Umbilical cord (tissue), 2 donors: ENCODE measurements around the gene ARMC9. TPM values are rescaled to one million over a fixed set of nuclear protein-coding genes. Genes with fewer than 3 reads are reported as not detected.
"Not testable (repeated sequence)": the region's sequence is repeated elsewhere in the genome, so short reads cannot be mapped to it uniquely, and the experiment has no call there.

ENCODE experiments used
- DNase-seq: peaks from one replicate; pipeline ENCODE4 v3.0.0-alpha.2; 2015; ENCODE audit warnings: low spot score
- total RNA-seq: library from RNA; depleted of rRNA; stranded (reverse); fragments of >200 nt; gene quantifications from one replicate; pipeline ENCODE4 v1.2.3, GENCODE V29; 2014; ENCODE audit warnings: low replicate concordance; ENCODE audit not compliant: insufficient read depth

ARMC9 gene
- total RNA-seq, 1 donor from 2014 or later = 25.8 TPM

- DNase-seq = no peak
Observed at GRCh38 chr2:231362555-231363184, 164.2 kb downstream of the ARMC9 start.

DNA sequence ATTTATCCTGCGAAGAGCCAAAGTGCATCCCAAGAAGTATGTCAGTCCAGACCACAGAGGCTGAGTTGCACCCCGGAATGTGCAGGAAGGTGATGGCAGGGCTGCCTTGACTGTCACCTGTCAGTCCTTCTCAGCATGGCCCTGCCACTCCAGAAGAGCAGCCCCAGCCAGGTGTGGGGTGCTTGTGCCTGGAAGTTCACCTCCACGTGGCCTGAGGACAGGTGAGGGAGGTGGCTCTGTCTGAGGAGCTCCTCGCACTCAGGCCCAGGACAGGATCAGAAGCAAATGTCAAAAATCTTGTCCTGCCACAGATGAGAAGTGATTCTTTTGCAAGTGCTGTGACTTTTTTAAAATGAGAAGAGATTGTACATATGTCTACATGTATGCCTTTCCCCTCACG is 165.6 kb downstream of the ARMC9 start:
- no peak for DNase-seq

DNA sequence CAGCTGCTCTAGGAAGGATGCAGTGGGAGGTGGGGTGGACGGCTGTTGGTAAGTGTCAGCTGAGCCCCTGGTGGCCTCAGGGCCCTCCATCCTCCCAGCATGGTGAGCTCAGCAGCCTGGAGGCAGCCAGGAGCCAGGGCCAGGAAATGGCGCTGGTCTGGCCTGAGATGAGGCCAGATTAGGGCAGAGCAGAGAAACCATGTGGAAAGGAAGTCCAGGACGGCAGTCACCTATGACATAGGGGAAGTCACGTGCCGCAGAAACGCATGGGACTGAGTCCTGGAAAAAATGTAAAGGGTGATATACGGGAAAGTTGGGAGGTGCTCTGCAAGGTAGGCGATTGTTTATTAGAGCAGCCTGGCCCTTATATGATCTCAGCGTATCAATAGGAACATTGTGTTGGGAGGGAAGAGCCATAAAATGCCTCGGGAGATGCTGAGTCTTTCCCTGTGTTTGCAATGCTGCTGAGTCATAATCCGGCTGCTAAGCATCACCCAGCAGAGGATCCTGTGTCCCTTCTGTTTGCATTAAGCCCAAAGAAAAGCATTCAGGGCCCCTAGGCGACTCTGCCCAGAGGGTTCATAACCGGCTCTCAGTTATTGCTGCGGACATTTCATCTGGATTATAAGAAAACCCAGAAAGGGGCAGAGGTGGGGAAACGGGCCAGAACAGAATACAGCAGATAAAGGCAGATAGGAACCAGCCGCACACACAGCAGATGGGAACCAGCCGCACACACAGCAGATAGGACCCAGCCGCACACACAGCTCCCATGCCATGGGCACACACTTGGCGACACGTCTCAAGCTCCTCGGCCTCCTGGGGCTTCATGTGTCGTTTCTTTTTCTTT is 166.8 kb downstream of the ARMC9 start:
- peak; percentile 88 for DNase-seq

DNA sequence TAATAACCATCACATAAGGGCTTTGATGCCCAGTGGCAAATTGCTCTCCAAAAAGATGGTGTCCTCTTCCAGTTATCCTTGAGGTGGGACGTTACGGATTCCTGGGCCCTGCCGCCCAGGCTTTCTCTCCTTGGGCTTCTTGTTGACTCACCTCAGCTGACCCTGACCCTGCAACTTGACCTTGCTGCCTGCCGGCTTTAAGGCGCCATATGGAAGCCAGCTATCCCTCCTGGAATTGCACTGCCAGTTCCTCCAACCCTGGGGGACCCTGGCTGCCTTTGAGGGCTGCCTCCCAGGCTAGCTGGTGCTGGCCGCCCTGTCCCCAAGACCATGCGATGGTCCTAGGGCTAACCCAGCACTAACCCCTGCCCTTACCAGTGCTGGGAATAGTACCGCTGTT is 168.7 kb downstream of the ARMC9 start:
- DNase-seq = no peak

GRCh38 chr2:231369580-231370428 is 171.4 kb downstream of the ARMC9 start:
- no peak for DNase-seq

GRCh38 chr2:231370429-231370748 is 172.0 kb downstream of the ARMC9 start:
- DNase-seq = no peak

DNA sequence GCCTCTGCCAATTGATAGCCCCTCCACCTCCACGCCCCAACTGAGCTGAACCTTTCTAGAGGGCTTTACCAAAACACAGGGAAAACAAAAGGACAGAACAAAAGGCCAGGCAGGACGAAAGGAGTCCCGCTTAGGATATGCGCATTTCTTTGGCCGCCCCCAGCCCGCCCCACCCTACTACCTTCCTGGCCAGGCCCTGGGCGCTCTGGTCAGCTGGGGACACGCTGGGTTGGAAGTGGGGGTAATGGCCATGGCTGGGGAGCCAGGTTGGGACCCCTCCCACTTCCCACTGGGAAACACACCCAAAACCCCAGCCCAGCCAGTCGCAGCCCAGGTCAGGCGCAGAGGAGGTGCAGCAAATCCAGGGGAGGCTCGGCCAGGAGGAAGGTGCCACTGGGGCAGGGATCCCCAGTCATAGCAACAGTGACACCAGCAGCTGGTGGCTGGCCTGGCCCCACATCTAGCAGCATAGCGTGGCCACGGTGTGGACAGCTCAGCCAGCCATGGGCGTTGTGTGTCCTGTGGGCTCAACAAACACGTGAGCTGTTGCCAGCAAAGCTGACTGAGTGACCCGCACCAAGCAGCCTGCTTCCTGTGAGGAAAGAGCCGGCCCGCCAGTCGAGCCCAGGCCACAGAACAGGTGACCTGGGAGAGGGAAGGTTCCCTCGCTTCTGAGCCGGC is 172.5 kb downstream of the ARMC9 start:
- no peak for DNase-seq

DNA sequence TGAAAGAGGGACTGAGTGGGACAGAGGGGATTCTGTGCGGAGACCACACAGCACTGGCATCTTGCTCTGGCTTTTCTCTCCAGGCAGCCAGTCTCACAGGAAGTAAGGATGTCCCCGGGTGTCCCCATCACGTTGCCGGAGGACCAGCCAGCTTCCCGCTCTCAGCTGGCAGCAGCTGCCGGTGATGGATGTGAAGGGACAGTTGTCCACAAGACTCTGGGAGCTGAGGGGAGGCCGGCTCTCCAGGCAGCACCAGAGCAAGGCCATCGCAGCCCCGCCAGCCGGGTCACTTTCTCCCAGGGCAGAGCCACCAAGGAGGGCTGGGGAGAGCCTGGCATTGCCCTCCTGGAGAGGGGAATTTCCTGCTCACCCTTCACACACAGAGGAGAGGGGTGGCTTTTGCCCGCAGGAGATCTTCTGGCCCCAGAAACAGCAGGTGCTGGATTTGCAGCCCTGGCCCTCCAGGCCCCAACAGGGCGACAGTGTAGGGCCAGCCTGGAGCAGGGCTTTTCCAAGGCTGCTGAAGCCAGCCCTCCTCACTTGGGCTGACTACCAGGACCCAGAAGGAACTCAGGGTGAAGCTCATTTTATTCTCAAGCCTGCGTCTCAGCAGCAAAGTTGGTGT is 173.1 kb downstream of the ARMC9 start:
- no peak for DNase-seq

- DNase-seq = no peak
Observed at GRCh38 chr2:231372326-231372725, 173.9 kb downstream of the ARMC9 start.

- no peak for DNase-seq
Observed at GRCh38 chr2:231373184-231373583, 174.8 kb downstream of the ARMC9 start.

DNA sequence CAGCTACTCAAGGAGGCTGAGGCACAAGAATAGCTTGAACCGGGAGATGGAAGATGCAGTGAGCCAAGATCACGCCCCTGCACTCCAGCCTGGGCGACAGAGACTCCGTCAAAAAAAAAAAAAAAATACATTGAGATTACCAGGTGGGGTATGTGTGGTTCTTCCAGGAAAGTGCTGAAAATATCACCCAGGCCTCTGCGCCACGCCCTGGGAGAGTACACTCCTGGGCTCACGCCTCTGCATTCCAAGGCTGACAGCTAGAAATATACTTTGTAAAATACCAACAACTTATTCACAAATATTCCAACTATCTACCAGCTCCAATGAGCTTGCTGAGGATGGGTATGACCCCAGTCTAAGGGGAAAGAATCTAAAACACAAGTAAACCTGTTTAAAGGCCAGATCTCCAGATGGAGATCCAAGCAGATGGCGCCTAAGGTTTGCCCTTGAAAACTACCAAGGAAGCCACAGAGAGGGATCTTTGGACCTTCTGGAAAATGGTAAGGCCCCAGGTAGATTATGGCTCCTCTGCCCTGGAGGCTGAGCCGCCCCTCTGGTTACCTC is 175.4 kb downstream of the ARMC9 start:
- peak; percentile 40 for DNase-seq

DNA sequence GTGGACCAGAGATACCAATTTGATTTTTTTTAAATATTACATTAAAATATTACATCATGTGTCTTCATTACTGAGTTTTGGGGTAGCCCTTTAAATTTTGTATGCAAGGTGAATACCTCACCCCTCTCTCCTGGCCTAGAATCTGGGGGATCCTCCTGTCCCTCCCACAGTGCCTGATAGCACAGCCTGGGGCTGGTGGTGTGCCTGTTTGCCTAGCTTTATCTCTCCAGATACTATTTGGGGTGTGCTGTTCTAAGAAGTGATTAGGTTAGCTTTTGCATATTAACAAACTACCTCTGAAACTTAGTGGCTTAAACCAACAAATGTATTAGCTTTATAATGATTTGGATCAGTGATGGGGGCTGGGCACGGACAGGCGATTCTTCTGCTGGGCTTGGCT is 176.3 kb downstream of the ARMC9 start:
- no peak for DNase-seq

DNA sequence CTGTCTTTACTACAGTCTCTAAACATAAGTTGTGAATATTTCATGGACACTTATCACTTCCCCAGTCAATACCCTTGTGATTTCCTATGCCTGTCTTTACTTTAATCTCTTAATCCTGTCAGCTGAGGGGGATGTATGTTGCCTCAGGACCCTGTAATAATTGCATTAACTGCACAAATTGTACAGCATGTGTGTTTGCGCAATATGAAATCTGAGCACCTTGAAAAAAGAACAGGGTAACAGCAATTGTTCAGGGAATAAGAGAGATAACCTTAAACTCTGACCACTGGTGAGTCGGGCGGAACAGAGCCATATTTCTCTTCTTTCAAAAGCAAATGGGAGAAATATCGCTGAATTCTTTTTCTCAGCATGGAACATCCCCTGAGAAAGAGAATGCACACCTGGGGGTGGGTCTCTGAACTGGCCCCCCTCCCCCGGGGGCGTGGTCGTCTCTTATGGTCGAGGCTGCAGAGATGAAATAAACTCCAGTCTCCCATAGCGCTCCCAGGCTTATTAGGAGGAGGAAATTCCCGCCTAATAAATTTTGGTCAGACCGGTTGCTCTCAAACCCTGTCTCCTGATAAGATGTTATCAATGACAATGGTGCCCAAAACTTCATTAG is 177.7 kb downstream of the ARMC9 start:
- DNase-seq = not testable (repeated sequence)

GRCh38 chr2:231376857-231377256 is 178.4 kb downstream of the ARMC9 start:
- no peak for DNase-seq

GRCh38 chr2:231378026-231378722 is 179.7 kb downstream of the ARMC9 start:
- no peak for DNase-seq

- DNase-seq = no peak
Observed at GRCh38 chr2:231379266-231380215, 181.1 kb downstream of the ARMC9 start.

DNA sequence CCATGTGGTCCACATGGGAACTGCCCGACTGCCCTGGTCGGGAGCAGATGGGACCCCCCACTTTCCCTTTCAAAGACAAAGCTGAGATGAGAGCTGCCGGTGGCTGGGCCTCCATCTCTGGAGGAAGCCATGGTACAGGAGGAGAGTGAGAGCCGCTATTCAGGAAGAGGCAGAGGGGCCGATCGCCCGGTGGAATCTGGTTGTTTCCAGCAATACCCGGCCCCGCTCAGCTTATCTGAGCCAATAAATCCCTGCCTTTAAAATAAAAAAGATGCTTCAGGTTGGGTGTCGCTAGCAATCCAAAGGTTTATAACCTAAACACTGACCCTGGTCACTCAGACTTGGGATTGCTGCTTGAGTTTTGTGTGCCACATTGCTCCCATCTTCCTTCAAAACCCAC is 181.9 kb downstream of the ARMC9 start:
- no peak for DNase-seq

GRCh38 chr2:231380991-231381847 is 182.8 kb downstream of the ARMC9 start:
- DNase-seq = no peak
